ENCODE data around the gene KRTAP12-2. TPM values are rescaled to one million over a fixed set of nuclear protein-coding genes. Genes with fewer than 3 reads are reported as not detected.
A peak's percentile ranks its signal among the peaks of the same experiment; 100 is the strongest.

KRTAP12-2 gene
- polyA plus RNA-seq, 6 donors from 2014 or later = not detected

DNA sequence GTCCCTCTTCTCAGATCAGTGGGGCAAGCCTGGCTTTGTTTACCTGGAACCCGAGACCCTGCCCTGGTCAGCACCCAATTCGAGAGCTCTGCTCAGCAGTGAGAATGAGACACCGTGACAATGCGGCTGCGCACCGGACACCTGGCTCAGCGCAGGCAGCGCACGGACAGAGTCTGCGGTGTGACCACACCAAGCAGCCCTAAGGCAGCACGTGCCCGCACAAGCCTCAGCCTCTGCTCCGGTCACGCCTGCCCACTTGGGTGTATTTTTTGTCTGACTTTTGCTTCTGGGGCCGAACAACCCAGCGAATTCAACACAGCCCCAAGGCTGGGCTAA lies 50.2 kb downstream of the KRTAP12-2 start:
- H3K4me3 Mint-ChIP-seq = peak overlapping the region in 1 of 8 donors; percentile 44
- H3K9me3 Mint-ChIP-seq = peaks cover 10 to 34% (median 28%) of the 10 kb centered on the region in 7 donors
- peaks cover 13 to 20% (median 15%) of the 10 kb centered on the region in 3 donors for H3K4me1 Mint-ChIP-seq
- ATAC-seq (ENCODE audit: low read depth in 2 of 2) (no peak), DNase-seq (no peak)
- H3K27ac Mint-ChIP-seq = peak overlapping the region in 1 of 6 donors; percentile 35
- H3K27me3 Mint-ChIP-seq = peaks cover 4 to 28% (median 28%) of the 10 kb centered on the region in 3 donors
- H3K36me3 Mint-ChIP-seq = peaks cover 18 to 35% of the 10 kb centered on the region in 2 donors

Other genes with a start within 250 kb of the KRTAP12-2 start
- 1 to 10 TPM in 1 of 6 donors, under 1 TPM in 5; 0.12 to 2.0 (median 0.64) TPM for gene LRRC3, start 211.4 kb downstream of the KRTAP12-2 start, polyA plus RNA-seq (ENCODE audit: low read depth in 6 of 6)
- gene KRTAP10-1, start 126.7 kb downstream of the KRTAP12-2 start, polyA plus RNA-seq (ENCODE audit: low read depth in 6 of 6) = not detected
- not detected for gene KRTAP10-2, start 115.4 kb downstream of the KRTAP12-2 start, polyA plus RNA-seq (ENCODE audit: low read depth in 6 of 6)
- not detected for gene KRTAP10-3, start 108.1 kb downstream of the KRTAP12-2 start, polyA plus RNA-seq (ENCODE audit: low read depth in 6 of 6)
- not detected for gene KRTAP10-4, start 93.2 kb downstream of the KRTAP12-2 start, polyA plus RNA-seq (ENCODE audit: low read depth in 6 of 6)
- not detected for gene KRTAP10-5, start 86.3 kb downstream of the KRTAP12-2 start, polyA plus RNA-seq (ENCODE audit: low read depth in 6 of 6)
- not detected for gene KRTAP10-6, start 74.4 kb downstream of the KRTAP12-2 start, polyA plus RNA-seq (ENCODE audit: low read depth in 6 of 6)
- gene KRTAP10-7, start 66.3 kb downstream of the KRTAP12-2 start, polyA plus RNA-seq (ENCODE audit: low read depth in 6 of 6) = not detected
- not detected for gene KRTAP10-8, start 54.8 kb downstream of the KRTAP12-2 start, polyA plus RNA-seq (ENCODE audit: low read depth in 6 of 6)
- not detected for gene KRTAP10-9, start 39.8 kb downstream of the KRTAP12-2 start, polyA plus RNA-seq (ENCODE audit: low read depth in 6 of 6)
- gene KRTAP10-10, start 29.6 kb downstream of the KRTAP12-2 start, polyA plus RNA-seq (ENCODE audit: low read depth in 6 of 6) = not detected
- gene KRTAP10-11, start 20.5 kb downstream of the KRTAP12-2 start, polyA plus RNA-seq (ENCODE audit: low read depth in 6 of 6) = not detected
- not detected for gene KRTAP12-4, start 12.3 kb downstream of the KRTAP12-2 start, polyA plus RNA-seq (ENCODE audit: low read depth in 6 of 6)
- not detected for gene KRTAP12-3, start 9.0 kb downstream of the KRTAP12-2 start, polyA plus RNA-seq (ENCODE audit: low read depth in 6 of 6)
- not detected for gene KRTAP12-1, start 15.2 kb upstream of the KRTAP12-2 start, polyA plus RNA-seq (ENCODE audit: low read depth in 6 of 6)
- gene KRTAP10-12, start 30.2 kb upstream of the KRTAP12-2 start, polyA plus RNA-seq (ENCODE audit: low read depth in 6 of 6) = not detected
- gene TSPEAR, start 44.6 kb upstream of the KRTAP12-2 start, polyA plus RNA-seq (ENCODE audit: low read depth in 6 of 6) = not detected
- gene UBE2G2, start 134.9 kb upstream of the KRTAP12-2 start, polyA plus RNA-seq (ENCODE audit: low read depth in 6 of 6) = 10 to 100 TPM; 53.8 to 72.5 (median 59.5) TPM
- 100 to 1,000 TPM in 1 of 6 donors, 10 to 100 TPM in 5; 71.2 to 100 (median 79.5) TPM for gene SUMO3, start 151.1 kb upstream of the KRTAP12-2 start, polyA plus RNA-seq (ENCODE audit: low read depth in 6 of 6)
- 10 to 100 TPM; 28.1 to 43.5 (median 36.1) TPM for gene PTTG1IP, start 206.8 kb upstream of the KRTAP12-2 start, polyA plus RNA-seq (ENCODE audit: low read depth in 6 of 6)